AG04450 (cell line): ENCODE data around the gene CXCR1. TPM values are rescaled to one million over a fixed set of nuclear protein-coding genes. Genes with fewer than 3 reads are reported as not detected.
"Not testable (repeated sequence)": the region's sequence is repeated elsewhere in the genome, so short reads cannot be mapped to it uniquely, and the experiment has no call there.

Source experiments
- CTCF ChIA-PET: fragments of 300-600, 350-600 bp; formaldehyde crosslinking; extraction: SDS; loops from one replicate; lab custom pipeline; 2022; ENCODE audit warnings: antibody characterized with exemption, inconsistent platforms; lab: Charles Lee
- POLR2A ChIA-PET: fragments of 350-600 bp; formaldehyde crosslinking; extraction: SDS; loops from one replicate; lab custom pipeline; 2021; ENCODE audit warnings: antibody characterized with exemption, inconsistent platforms; lab: Yijun Ruan, JAX
- DNase-seq: peaks from one replicate; pipeline ENCODE4 v3.0.0-alpha.2; 2011; ENCODE audit warnings: low read depth, low spot score
- H3K27ac ChIP-seq: one replicate; pipeline ENCODE4 v1.5.1; 2012; ENCODE audit warnings: low read depth, low read length, control low read depth
- H3K27me3 ChIP-seq: one replicate; pipeline ENCODE4 v1.6.0; 2012; ENCODE audit warnings: low read length; ENCODE audit not compliant: control insufficient read depth, insufficient read depth
- H3K4me3 ChIP-seq: 2 replicates; pipeline ENCODE4 v1.5.1; 2011; ENCODE audit warnings: mild to moderate bottlenecking, low read depth, low read length, control low read depth
- H3K9me3 ChIP-seq: 2 replicates; pipeline ENCODE4 v1.5.1; 2012; ENCODE audit warnings: low read length; ENCODE audit not compliant: control insufficient read depth, insufficient read depth
- CTCF ChIP-seq: IDR thresholded peaks from 2 replicates; pipeline ENCODE4 v1.5.1; 2011; ENCODE audit warnings: low read depth, low read length, control low read depth, inconsistent platforms
- polyA plus RNA-seq: library from polyadenylated mRNA; depleted of rRNA; stranded (reverse); fragments of >200 nt; gene quantifications from 2 replicates; pipeline ENCODE4 v1.2.3, GENCODE V29; 2011

Gene CXCR1
- polyA plus RNA-seq, 1 experiment, result not detected

DNA sequence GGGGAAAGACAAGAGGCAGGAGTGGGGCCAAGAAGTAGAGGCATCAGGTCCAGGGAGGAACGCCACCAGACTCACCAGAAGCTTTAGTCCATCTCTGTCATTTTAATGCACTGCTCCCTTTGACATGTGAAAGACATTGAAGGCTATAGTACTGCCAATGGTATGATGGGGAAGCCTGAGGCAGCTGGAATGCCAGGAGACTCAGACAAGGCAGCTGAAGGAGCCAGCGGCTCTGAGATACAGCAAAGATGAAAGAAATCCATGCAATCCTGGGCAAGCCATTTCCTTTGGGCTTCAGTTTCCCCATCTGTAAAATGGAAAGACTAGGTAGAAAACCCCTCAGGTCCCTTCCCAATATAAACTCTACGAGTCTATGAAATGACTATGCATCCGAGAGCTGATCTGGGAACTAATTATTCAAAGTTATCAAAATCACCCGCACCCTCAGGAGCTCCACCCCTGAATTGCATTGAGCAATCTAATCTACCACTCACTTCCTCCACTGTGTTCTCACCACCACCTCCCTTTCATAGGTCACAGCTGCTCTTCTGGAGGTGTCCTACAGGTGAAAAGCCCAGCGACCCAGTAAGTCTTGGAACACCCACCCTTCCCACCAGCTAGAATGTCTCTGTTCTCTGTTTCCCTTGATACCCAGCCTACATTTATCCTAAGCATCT is 37.8 kb downstream of the CXCR1 start:
- Histone ChIP-seq H3K4me3 (no peak overlapping the region), H3K27me3 (peaks cover 38% of the 10 kb centered on the region), H3K27ac (no peak overlapping the region), H3K9me3 (no peaks in the 10 kb centered on the region)
- no peak for TF ChIP-seq CTCF
- CTCF ChIA-PET, result no interaction called here
- DNase-seq, result no peak
- POLR2A ChIA-PET, result no interaction called here

GRCh38 chr2:218127929-218128455 is 38.8 kb downstream of the CXCR1 start:
- H3K27ac ChIP-seq, result no peak overlapping the region
- no peaks in the 10 kb centered on the region for H3K9me3 ChIP-seq
- TF ChIP-seq CTCF, result no peak
- POLR2A ChIA-PET, result no interaction called here
- H3K4me3 ChIP-seq, result no peak overlapping the region
- CTCF ChIA-PET, result no interaction called here
- H3K27me3 ChIP-seq, result peaks cover 38% of the 10 kb centered on the region
- DNase-seq, result no peak

DNA sequence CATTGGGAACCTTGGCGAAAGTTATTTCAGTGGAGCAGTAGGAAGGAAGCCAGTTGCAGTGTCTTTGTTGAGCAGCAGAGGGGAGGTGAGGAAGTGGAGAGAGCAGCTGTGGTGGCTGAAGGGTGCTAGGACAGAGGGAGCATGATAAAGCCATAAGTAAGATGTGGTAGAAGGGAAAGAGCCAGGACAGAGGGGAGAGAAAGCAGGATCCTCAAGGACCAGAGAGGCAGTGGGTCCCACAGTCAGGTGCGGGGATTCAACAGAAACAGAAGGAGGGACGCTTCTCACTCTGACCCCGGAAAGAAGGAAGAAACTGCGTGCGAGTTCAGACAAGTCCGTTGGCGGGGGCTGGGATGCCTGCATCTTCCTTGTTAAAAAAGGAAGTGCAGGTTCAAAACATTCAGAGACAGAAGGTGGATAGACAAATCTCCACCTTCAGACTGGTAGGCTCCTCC is 41.1 kb downstream of the CXCR1 start, which contains the start of gene CXCR2:
Gene CXCR2 (plus strand): TSS at position 403 of the 455 bp plus-strand sequence. CDS start 8,774 bp downstream, outside the sequence.
- H3K9me3 ChIP-seq, result no peaks in the 10 kb centered on the region
- no peak within 1 kb of the TSS for H3K27ac ChIP-seq
- no peak for DNase-seq
- ChIA-PET POLR2A (no interaction called here), CTCF (no interaction called here)
- H3K27me3 ChIP-seq, result peaks cover 41% of the 10 kb centered on the region
- no peak for TF ChIP-seq CTCF
- H3K4me3 ChIP-seq, result no peak within 1 kb of the TSS

GRCh38 chr2:218125095-218125494 is 41.7 kb downstream of the CXCR1 start:
- no peak for DNase-seq
- ChIA-PET POLR2A (no interaction called here), CTCF (no interaction called here)
- H3K27me3 ChIP-seq, result peaks cover 41% of the 10 kb centered on the region
- H3K4me3 ChIP-seq, result no peak overlapping the region
- H3K27ac ChIP-seq, result no peak overlapping the region
- no peak for TF ChIP-seq CTCF
- no peaks in the 10 kb centered on the region for H3K9me3 ChIP-seq

DNA sequence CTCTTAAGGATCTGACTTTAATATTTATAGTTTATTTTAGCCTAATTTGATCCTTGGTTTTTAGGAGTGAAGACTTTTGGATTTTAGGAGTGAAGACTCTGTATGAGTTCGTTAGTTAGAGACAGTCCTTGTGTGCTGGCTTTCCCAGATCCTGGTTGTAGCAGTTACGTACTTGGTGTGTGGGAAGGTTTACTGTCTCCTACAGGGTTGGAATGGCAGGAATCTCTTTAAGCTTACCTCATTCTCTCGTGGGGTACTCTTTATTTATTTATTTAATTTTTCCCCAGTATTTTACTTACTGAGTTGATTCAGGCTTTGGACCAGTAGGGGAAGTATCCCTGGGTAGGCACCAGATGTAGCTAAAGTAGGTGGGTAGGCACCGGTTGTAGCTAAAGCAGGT is 42.8 kb downstream of the CXCR1 start:
- no peak overlapping the region for H3K27ac ChIP-seq
- no peak for TF ChIP-seq CTCF
- no peaks in the 10 kb centered on the region for H3K9me3 ChIP-seq
- no peak overlapping the region for H3K4me3 ChIP-seq
- peaks cover 38% of the 10 kb centered on the region for H3K27me3 ChIP-seq
- ChIA-PET CTCF (no interaction called here), POLR2A (no interaction called here)
- no peak for DNase-seq

- POLR2A ChIA-PET, DNase-seq, CTCF ChIA-PET, H3K27ac ChIP-seq, H3K4me3 ChIP-seq, H3K9me3 ChIP-seq: not testable (repeated sequence)
- H3K27me3 ChIP-seq, result peaks cover 23% of the 10 kb centered on the region
These were observed 44.5 kb downstream of the CXCR1 start for GRCh38 chr2:218122286-218122685.

DNA sequence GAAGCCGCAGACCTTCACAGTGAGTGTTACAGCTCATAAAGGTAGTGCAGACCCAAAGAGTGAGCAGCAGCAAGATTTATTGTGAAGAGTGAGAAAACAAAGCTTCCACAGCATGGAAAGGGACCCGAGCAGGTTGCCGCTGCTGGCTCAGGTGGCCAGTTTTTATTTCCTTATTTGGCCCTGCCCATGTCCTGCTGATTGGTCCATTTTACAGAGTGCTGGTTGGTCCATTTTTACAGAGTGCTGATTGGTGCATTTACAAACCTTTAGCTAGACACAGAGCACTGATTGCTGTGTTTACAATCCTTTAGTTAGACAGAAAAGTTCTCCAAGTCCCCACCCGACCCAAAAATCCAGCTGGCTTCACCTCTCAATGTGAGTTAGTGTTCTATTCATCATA is 45.0 kb downstream of the CXCR1 start:
- CTCF ChIA-PET, H3K9me3 ChIP-seq, H3K27ac ChIP-seq, POLR2A ChIA-PET, H3K4me3 ChIP-seq, DNase-seq: not testable (repeated sequence)
- peaks cover 21% of the 10 kb centered on the region for H3K27me3 ChIP-seq
